Endodermal cell (in vitro differentiated cells): ENCODE measurements around the gene RBM20. TPM values are rescaled to one million over a fixed set of nuclear protein-coding genes. Genes with fewer than 3 reads are reported as not detected.

ENCODE experiments used
- DNase-seq: peaks from one replicate; pipeline ENCODE4 v3.0.0-alpha.2; 2017
- H3K27ac ChIP-seq: 2 replicates; pipeline ENCODE4 v1.5.1; 2013; ENCODE audit warnings: mild to moderate bottlenecking, low read depth, low read length, moderate library complexity
- H3K27me3 ChIP-seq: 2 replicates; pipeline ENCODE4 v1.6.1; 2013; ENCODE audit warnings: mild to moderate bottlenecking, low read length, moderate library complexity; ENCODE audit not compliant: insufficient read depth, control insufficient read depth, poor library complexity, severe bottlenecking
- H3K36me3 ChIP-seq: 2 replicates; pipeline ENCODE4 v1.7.0; 2013; ENCODE audit warnings: mild to moderate bottlenecking, low read length, moderate library complexity; ENCODE audit not compliant: control insufficient read depth, insufficient read depth
- H3K4me1 ChIP-seq: one replicate; pipeline ENCODE4 v1.7.0; 2013; ENCODE audit warnings: low read length; ENCODE audit not compliant: control insufficient read depth, insufficient read depth
- H3K4me3 ChIP-seq: 2 replicates; pipeline ENCODE4 v1.5.1; 2013; ENCODE audit warnings: mild to moderate bottlenecking, low read length, moderate library complexity
- H3K9ac ChIP-seq: 2 replicates; pipeline ENCODE4 v1.6.1; 2013; ENCODE audit warnings: mild to moderate bottlenecking, low read length, moderate library complexity; ENCODE audit not compliant: poor library complexity, severe bottlenecking; ENCODE audit errors: extremely low read depth
- H3K9me3 ChIP-seq: 2 replicates; pipeline ENCODE4 v1.6.1; 2013; ENCODE audit warnings: mild to moderate bottlenecking, low read length, moderate library complexity; ENCODE audit not compliant: control insufficient read depth
- H3K27ac Mint-ChIP-seq: 2 replicates; pipeline ENCODE4 v1.8.0; 2020; ENCODE audit warnings: mixed read lengths
- H3K27me3 Mint-ChIP-seq: 2 replicates; pipeline ENCODE4 v1.8.0; 2021; ENCODE audit warnings: mild to moderate bottlenecking, mixed read lengths; ENCODE audit not compliant: insufficient read depth
- H3K36me3 Mint-ChIP-seq: 2 replicates; pipeline ENCODE4 v1.8.0; 2020; ENCODE audit warnings: low read depth, mixed read lengths
- H3K4me1 Mint-ChIP-seq: 2 replicates; pipeline ENCODE4 v1.8.0; 2020; ENCODE audit warnings: mixed read lengths
- H3K4me3 Mint-ChIP-seq: 2 replicates; pipeline ENCODE4 v1.8.0; 2020; ENCODE audit warnings: mild to moderate bottlenecking, moderate library complexity, mixed read lengths
- H3K9me3 Mint-ChIP-seq: 2 replicates; pipeline ENCODE4 v1.8.0; 2020; ENCODE audit warnings: mild to moderate bottlenecking, mixed read lengths
- WGBS, 2 experiments: methylation state at CpG; one replicate each; pipeline versions ENCODE4 v1.1.5 to v1.1.7; 2013; ENCODE audit warnings: missing lambda C conversion rate in 2 of 2, mixed read lengths in 1 of 2; ENCODE audit not compliant: insufficient coverage in 1 of 2, insufficient read length in 1 of 2; 5-methylcytosine and 5-hydroxymethylcytosine counted together
- total RNA-seq, 2 donors: library from RNA; stranded (reverse); fragmentation: NEBNext Ultra II Directional in 1 of 2; extraction: Animal tissue kit (Norgen Biotek cat#: 25700) in 1 of 2; gene quantifications; 2 replicates in 1 of 2; 3 replicates in 1 of 2; pipeline ENCODE4 v1.2.1, GENCODE V29; 2021
- TF ChIP-seq, protein P1 (sequence below): fragments of 200-600 bp; sonication (generic); conservative IDR thresholded peaks from 2 replicates; pipeline ENCODE4 v1.5.0; 2021; ENCODE audit warnings: antibody characterized with exemption, mild to moderate bottlenecking

Gene RBM20
- total RNA-seq, 2 donors from 2014 or later = 6.2 to 7.0 TPM

- peak overlapping the region; percentile 60 for H3K9ac ChIP-seq
- no peaks in the 10 kb centered on the region for H3K9me3 Mint-ChIP-seq
- peaks cover 6% of the 10 kb centered on the region for H3K4me1 ChIP-seq
- peak overlapping the region; percentile 94 for H3K27ac Mint-ChIP-seq
- no peaks in the 10 kb centered on the region for H3K27me3 Mint-ChIP-seq
- TF ChIP-seq, protein P1, sequence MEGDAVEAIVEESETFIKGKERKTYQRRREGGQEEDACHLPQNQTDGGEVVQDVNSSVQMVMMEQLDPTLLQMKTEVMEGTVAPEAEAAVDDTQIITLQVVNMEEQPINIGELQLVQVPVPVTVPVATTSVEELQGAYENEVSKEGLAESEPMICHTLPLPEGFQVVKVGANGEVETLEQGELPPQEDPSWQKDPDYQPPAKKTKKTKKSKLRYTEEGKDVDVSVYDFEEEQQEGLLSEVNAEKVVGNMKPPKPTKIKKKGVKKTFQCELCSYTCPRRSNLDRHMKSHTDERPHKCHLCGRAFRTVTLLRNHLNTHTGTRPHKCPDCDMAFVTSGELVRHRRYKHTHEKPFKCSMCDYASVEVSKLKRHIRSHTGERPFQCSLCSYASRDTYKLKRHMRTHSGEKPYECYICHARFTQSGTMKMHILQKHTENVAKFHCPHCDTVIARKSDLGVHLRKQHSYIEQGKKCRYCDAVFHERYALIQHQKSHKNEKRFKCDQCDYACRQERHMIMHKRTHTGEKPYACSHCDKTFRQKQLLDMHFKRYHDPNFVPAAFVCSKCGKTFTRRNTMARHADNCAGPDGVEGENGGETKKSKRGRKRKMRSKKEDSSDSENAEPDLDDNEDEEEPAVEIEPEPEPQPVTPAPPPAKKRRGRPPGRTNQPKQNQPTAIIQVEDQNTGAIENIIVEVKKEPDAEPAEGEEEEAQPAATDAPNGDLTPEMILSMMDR = no peak
- DNase-seq = no peak
- H3K4me1 Mint-ChIP-seq = peaks cover 19% of the 10 kb centered on the region
- no peaks in the 10 kb centered on the region for H3K9me3 ChIP-seq
- peaks cover 8% of the 10 kb centered on the region for H3K36me3 Mint-ChIP-seq
- peak overlapping the region; percentile 77 for H3K4me3 Mint-ChIP-seq
- H3K36me3 ChIP-seq = peaks cover 5% of the 10 kb centered on the region
- H3K4me3 ChIP-seq = peak overlapping the region; percentile 97
- no peaks in the 10 kb centered on the region for H3K27me3 ChIP-seq
- WGBS, 2 experiments = 35 to 63% methylated on average over 10 to 16 of the region's 16 CpGs
- H3K27ac ChIP-seq = peak overlapping the region; percentile 94
These were observed 229.1 kb downstream of the RBM20 start for GRCh38 chr10:110872984-110873923.

DNA sequence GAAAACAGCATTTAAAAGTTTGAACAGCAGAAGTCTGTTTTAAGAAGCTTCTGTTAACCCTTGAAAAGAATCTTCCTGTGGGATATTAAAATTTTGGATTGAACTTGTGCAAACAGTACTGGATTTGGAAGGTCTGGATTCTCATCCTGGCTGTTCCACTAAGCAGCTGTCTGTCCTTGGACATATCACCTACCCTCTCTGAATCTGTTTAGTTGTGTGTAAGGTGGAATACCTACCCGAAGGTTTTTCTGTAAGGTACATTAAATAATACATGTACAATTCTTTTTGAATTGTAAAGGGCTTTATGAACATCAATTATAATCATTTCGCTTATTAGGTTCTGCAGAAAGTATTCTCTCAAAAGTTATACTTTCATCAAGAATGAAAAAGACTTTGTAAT is 229.8 kb downstream of the RBM20 start:
- no peak for DNase-seq
- peaks cover 6% of the 10 kb centered on the region for H3K4me1 ChIP-seq
- peaks cover 8% of the 10 kb centered on the region for H3K36me3 Mint-ChIP-seq
- WGBS, 2 experiments = 100% methylated on average over 1 of the region's 2 CpGs; no CpG with 5 or more reads in 1 of the 2 experiments
- no peak overlapping the region for H3K9ac ChIP-seq
- H3K4me3 ChIP-seq = peak overlapping the region; percentile 97
- no peaks in the 10 kb centered on the region for H3K27me3 ChIP-seq
- H3K4me3 Mint-ChIP-seq = peak overlapping the region; percentile 77
- no peak overlapping the region for H3K27ac Mint-ChIP-seq
- H3K9me3 ChIP-seq = no peaks in the 10 kb centered on the region
- no peak overlapping the region for H3K27ac ChIP-seq
- TF ChIP-seq, protein P1 = no peak
- no peaks in the 10 kb centered on the region for H3K9me3 Mint-ChIP-seq
- H3K27me3 Mint-ChIP-seq = no peaks in the 10 kb centered on the region
- H3K36me3 ChIP-seq = peaks cover 5% of the 10 kb centered on the region
- peaks cover 19% of the 10 kb centered on the region for H3K4me1 Mint-ChIP-seq

DNA sequence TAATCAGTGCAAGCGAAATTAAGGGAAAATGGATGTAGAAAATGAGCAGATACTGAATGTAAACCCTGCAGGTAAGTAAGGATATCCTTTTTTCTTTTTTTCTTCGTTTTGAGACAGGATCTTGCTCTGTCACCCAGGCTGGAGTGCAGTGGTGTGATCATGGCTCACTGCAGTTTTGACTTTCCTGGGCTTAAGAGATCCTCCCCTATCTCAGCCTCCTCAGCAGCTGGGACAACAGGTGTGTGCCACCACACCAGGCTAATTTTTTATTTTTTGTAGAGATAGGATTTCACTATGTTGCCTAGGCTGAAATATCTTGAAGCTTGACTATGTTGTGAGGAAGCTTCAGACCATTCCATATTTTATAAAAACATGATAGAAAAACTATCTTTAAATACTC is 231.9 kb downstream of the RBM20 start:
- H3K27me3 Mint-ChIP-seq = no peaks in the 10 kb centered on the region
- TF ChIP-seq, protein P1 = no peak
- no peaks in the 10 kb centered on the region for H3K9me3 Mint-ChIP-seq
- peaks cover 13% of the 10 kb centered on the region for H3K4me1 Mint-ChIP-seq
- DNase-seq = no peak
- H3K9me3 ChIP-seq = no peaks in the 10 kb centered on the region
- H3K4me1 ChIP-seq = peaks cover 4% of the 10 kb centered on the region
- H3K27ac ChIP-seq = no peak overlapping the region
- H3K36me3 Mint-ChIP-seq = peaks cover 11% of the 10 kb centered on the region
- no peak overlapping the region for H3K9ac ChIP-seq
- no peaks in the 10 kb centered on the region for H3K27me3 ChIP-seq
- no peak overlapping the region for H3K4me3 Mint-ChIP-seq
- H3K36me3 ChIP-seq = peaks cover 8% of the 10 kb centered on the region
- no peak overlapping the region for H3K4me3 ChIP-seq
- WGBS, 2 experiments = 83 to 97% methylated on average over 2 of the region's 2 CpGs
- H3K27ac Mint-ChIP-seq = no peak overlapping the region
